CD4-positive, alpha-beta T cell treated with Interleukin-21 for 1 hour (primary cell): ENCODE data around the gene BICDL2.
"Not testable (repeated sequence)": the region's sequence is repeated elsewhere in the genome, so short reads cannot be mapped to it uniquely, and the experiment has no call there.

Experiments
- DNase-seq: peaks from one replicate; pipeline ENCODE4 v3.0.0-alpha.2; 2020

BICDL2 gene

GRCh38 chr16:3036726-3037315 is at the start of gene BICDL2:
Gene BICDL2, minus strand, starts transcription at chr16:3036944. Its CDS starts 1,448 bp downstream, at chr16:3035496.
- no peak for DNase-seq

DNA sequence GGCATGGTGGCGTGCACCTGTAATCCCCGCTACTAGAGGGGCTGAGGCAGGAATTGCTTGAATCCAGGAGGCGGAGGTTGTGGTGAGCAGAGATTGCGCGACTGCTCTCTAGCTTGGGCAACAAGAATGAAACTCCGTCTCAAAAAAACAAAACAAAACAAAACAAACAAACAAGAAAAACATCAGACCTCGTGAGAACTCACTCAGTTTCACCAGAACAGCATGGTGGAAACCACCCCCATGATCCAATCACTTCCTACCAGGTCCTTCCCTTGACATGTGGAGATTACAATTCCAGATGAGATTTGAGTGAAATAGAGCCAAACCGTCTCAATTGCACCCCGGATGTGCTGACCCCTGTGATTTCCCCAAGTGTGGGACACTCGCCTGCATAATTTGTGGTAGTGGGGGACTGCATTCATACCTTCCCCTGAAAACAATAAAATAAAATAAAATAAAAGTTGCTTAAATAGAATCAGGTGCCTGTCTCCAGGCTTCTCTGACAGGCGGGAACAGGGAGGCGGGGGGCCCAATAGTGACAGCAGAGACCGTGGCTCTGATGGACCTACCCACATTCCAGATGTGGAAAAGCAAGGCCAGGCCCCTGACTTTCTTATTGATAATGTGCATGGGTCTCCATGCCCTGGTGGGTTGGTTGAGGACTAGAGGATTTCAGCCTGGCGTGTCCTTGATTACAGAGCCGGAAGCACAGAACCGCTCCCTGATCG is 49.3 kb upstream of the BICDL2 start:
- no peak for DNase-seq

- no peak for DNase-seq
Measured at GRCh38 chr16:3084969-3085670, 48.4 kb upstream of the BICDL2 start.

GRCh38 chr16:3084491-3084890 is 47.7 kb upstream of the BICDL2 start:
- DNase-seq = no peak

DNA sequence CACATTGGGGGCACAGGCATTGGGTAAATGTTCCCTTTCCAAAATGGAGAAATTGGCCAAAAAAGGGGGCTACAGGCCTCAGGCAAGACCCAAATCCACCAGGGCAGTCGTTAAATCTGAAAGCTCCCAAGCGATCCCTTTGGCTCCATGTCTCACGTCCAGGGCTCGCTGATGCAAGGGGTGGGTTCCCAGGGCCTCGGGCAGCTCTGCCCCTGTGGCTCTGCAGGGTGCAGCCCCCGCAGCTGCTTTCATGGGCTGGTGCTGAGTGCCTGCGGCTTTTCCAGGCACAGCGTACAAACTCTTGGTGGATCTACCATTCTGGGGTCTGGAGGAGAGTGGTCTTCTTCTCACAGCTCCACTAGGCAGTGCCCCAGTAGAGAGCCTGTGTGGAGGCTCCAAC is 46.7 kb upstream of the BICDL2 start:
- not testable (repeated sequence) for DNase-seq

DNA sequence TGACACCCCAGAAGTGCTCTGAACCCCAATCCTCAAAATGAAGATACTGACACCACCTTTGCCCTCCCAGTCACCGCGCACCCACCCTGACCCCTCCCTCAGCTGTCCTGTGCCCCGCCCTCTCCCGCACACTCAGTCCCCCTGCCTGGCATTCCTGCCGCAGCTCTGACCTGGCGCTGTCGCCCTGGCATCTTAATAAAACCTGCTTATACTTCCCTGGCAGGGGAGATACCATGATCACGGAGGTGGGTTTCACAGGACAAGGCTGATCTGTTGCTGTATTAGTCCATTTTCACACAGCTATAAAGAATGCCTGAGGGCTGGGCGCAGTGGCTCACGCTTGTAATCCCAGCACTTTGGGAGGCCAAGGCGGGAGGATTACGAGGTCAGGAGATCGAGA is 45.2 kb upstream of the BICDL2 start:
- not testable (repeated sequence) for DNase-seq

DNA sequence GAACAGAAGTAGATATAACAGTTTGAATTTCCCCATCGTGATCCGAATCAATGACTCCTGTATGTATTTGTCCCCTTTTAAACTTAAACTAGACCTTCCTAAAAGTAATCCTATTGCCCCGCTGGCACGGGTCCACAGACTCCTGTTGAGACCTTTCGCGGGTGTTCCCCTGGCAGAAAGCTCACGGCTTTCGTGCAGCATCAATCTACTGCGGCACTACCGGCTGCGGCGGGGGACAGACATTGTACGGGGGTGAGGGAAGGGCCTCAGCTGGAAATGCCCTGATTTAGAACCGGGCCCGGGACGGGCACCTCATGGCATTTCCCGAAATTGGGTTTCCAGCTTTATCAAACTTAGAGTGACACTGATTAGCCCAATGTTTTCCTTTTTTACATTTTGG is 43.3 kb upstream of the BICDL2 start:
- DNase-seq = no peak

DNA sequence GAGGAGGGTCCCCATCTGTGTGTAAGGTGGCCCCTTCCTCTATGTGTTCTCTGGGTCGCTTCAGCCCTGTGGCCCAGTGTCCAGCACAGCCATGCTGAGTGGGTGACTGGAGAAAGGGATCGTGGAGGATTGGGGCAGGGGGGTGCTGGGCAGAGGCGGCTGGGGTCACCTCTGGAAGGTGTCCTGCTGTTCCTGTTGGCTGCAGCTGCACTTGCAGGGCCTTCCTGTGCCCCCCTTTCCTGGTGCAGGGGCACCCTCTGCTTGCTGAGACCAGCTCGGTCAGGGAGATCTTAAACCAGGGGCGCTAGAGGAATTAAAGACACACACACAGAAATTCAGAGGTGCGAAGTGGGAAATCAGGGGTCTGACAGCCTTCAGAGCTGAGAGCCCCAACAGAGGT is 39.8 kb upstream of the BICDL2 start:
- DNase-seq = no peak

DNA sequence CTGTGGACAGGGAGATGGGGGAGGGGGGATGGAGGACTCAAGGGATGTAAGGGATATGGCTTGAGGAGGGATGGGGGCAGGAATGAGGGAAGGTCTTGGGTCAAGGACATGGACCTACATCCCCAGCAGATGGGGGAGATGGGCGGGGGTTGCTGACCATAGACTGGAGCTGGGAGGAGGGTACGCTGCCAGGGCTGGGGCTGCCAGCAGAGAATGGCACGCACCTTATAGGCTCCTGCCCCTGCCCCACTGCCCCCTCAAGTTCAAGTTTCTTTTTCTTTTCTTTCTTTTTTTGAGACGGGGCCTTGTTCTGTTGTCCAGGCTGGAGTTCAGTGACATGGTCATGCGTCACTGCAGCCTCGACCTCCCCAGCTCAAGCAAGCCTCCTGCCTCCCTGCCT is 39.2 kb upstream of the BICDL2 start:
- not testable (repeated sequence) for DNase-seq

GRCh38 chr16:3075523-3075915 is 38.8 kb upstream of the BICDL2 start:
- peak; percentile 26 for DNase-seq

GRCh38 chr16:3074860-3075522 is 38.2 kb upstream of the BICDL2 start:
- DNase-seq = peak; percentile 90

DNA sequence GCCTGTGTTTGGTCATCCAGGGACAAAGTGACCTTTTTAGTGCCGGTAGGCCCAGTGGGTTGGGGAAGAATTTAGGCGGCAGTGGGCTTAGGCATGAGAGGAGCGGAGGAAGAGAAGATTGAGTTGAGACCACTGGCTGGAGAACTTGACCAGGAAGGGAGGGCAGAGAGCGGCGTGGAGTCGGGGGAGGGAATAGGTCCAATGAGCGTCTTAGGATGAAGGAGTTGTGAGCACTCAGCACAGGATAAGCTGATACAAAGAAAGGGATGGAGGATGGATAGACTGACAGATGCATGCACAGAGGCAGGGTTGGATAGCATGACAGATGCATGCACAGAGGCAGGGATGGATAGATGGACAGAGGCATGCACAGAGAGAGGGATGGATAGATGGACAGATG is 36.7 kb upstream of the BICDL2 start:
- DNase-seq = no peak

DNA sequence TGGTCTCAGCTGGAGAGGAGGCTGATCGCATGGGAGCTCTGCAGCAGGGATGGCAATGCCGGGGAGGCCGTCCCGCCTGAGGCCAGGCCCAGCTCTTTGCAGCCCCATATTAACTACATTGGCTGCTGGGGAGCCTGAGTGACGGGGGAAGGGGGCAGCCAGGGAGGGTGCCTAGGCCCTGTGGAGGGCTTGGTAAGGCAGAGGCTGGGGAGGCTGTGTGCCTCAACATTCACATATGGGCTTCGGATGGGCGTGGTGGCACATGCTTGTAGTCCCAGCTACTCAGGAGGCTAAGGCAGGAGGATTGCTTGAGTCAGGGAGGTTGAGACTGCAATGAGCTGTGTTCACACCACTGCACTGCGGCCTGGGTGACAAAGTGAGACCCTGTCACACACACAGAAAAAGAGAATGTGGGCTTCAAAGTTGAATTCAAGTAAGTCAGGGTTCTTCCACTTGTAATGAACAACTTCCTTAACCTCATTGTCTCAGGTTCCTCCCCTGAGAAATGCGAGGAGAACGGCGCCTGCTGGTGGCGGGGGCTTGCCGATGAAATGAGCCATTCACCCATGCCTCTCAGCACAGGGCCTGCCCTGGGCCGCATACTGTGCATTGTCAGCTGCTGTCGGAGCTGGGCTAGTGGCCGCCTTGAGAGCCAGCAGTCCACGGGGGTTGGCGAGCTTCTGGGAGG is 36.0 kb upstream of the BICDL2 start:
- DNase-seq = peak; percentile 67

DNA sequence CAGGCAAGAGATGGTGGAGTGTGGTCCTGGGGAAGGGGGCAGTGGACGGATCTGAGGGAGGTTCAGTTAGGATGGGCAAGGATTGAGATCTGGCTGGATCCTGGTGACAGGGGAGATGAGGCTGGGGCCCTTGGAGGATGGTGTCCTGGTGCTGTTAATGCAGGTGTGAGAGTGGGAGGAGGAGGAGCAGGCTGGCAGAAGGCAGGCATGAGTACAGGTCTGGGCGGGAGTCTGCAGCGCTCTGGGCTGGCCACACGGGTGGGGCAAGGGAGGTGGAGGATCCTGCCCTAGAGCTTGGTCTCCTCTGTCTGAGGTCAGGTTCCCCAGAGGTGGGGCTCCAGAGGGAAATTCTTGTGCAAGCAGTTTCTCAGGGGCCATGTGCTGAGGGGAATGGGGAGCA is 35.4 kb upstream of the BICDL2 start:
- DNase-seq = peak; percentile 57

GRCh38 chr16:3071655-3072054 is 34.9 kb upstream of the BICDL2 start:
- peak; percentile 35 for DNase-seq

GRCh38 chr16:3070608-3071111 is 33.9 kb upstream of the BICDL2 start:
- peak; percentile 51 for DNase-seq

DNA sequence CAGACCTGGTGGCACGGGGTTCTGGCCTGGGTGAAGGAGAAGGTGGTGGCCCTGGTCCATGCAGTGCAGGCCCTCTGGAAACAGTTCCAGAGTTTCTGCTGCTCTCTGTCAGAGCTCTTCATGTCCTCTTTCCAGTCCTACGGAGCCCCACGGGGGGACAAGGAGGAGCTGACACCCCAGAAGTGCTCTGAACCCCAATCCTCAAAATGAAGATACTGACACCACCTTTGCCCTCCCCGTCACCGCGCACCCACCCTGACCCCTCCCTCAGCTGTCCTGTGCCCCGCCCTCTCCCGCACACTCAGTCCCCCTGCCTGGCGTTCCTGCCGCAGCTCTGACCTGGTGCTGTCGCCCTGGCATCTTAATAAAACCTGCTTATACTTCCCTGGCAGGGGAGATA is 32.4 kb upstream of the BICDL2 start:
- DNase-seq = not testable (repeated sequence)

DNA sequence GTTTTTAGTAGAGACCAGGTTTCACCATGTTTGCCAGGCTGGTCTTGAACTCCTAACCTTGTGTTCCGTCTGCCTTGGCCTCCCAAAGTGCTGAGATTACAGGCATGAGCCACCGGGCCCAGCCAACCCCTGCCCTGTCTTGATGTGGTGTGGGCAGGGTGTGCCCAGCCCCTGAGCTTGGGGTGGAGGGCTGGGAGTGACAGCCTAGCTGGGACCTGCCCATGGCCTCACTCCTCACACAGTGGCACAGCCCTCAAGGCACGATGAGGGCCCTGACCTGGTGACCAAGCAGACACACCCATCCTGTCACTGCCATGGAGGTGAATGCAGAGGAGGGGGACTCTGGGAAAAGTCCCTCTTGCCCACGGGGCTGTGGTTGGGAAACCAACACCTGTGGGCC is 31.7 kb upstream of the BICDL2 start:
- DNase-seq = peak; percentile 57

DNA sequence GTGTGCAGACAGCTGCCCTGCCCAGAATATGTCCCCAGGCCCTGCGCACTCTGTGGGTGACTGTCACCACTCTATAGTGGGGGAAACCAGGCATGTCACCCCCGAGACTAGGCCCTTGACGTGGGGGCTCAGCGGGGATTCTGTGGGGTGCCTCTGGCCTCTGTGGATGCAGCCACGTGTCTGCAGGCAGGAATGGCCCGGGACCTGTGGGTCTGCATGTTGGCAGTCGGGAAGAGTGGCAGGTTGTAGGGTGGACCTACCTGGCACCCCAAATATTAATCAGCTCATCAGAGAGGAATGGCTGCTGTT is 29.6 kb upstream of the BICDL2 start:
- no peak for DNase-seq

DNA sequence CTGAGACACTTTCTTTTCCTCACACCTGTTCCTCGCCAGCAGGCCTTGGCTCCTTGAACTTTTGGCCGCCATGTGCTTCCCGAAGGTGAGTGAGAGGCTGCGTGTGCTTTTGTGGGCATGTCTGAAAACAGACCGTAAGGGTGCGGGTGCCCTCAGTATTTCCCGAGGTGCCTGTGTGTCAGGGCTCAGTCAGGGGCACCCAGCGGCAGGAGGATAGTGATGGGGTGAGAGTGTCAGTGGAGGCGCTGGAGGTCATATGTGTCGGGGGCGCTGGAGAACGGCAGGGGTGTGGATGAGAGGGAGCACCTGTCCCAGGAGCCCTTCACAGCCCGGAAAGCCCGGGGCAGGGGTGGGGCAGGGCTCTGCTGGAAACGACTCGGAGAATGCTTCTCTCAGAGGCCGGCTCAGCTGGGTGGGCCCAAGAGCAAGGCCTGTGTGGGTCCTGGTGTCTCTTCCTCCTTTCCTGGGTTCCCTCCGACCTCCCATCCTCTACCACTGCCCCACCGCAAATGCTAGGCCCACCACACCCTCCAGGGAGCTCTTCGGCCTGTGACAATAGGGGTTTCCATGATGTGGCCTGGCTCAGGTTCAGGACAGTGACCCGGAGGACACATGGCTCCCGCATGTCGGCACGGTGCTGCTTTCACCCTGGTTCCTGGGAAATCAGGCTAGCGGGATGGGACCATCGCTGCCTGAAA is 29.1 kb upstream of the BICDL2 start:
- no peak for DNase-seq

DNA sequence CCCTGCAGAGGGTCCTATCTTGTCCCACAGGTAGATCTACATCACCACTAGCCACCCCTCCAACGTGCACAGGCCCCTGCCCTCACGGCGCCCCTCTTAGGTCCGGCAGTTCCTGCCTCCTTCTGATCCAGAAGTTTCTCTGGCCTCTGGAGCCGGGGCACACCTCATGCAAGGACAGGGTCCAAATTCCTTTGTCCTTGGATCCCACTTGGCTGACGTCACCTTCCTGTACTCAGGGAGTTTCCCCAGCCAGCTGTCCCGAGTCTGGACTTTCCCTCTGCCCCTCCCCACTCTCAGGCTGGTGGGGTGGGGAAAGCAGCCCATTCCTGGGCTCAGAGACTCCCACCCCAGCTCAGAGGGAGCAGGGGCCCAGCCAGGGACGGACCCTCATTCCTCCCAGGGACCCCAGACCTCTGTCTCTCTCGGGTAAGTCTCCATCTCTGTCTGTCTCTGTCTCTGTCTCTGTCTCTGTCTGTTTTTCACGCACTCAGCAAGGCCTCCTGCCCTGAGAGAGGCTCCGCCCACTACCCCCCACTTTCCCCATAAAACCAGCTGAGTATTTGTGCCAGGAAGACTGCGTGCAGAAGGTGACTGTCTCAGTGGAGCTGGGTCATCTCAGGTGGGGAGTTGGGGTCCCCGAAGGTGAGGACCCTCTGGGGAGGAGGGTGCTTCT is 28.5 kb upstream of the BICDL2 start, which contains the start of gene IL32:
IL32 (plus strand) TSS at position 572 of the 673 bp plus-strand sequence. CDS start 172 bp downstream, outside the sequence.
- peak; percentile 88 for DNase-seq
